Thoracic aorta (tissue), 2 donors: ENCODE results near the gene PCBP3. TPM values are rescaled to one million over a fixed set of nuclear protein-coding genes. Genes with fewer than 3 reads are reported as not detected.
"Not testable (repeated sequence)": the region's sequence is repeated elsewhere in the genome, so short reads cannot be mapped to it uniquely, and the experiment has no call there.

Experiments used
- ATAC-seq: fragments of 150-250 bp; one replicate; pipeline ENCODE4 v1.8.0; 2017; ENCODE audit warnings: low read depth; ENCODE audit not compliant: insufficient number of reproducible peaks, low FRiP score
- DNase-seq: peaks from one replicate; pipeline ENCODE4 v3.0.0-alpha.2; 2020; ENCODE audit warnings: low spot score
- H3K27ac ChIP-seq, 2 donors: fragments of 200-600 bp; sonication (generic); 1 replicate in 1 of 2; 2 replicates in 1 of 2; pipeline ENCODE4 v1.5.1; 2016; ENCODE audit warnings: mild to moderate bottlenecking in 2 of 2, moderate library complexity in 2 of 2
- H3K27me3 ChIP-seq: fragments of 200-600 bp; sonication (generic); replicated peaks from 2 replicates; pipeline ENCODE4 v1.6.0; 2016; ENCODE audit warnings: mild to moderate bottlenecking; ENCODE audit not compliant: insufficient read depth
- H3K36me3 ChIP-seq: fragments of 200-600 bp; sonication (generic); one replicate; pipeline ENCODE4 v1.5.1; 2016
- H3K4me1 ChIP-seq, 2 donors: fragments of 200-600 bp; sonication (generic); 1 replicate in 1 of 2; 2 replicates in 1 of 2; pipeline versions ENCODE4 v1.5.1 to v1.6.0; 2016; ENCODE audit warnings: low read depth in 2 of 2, mild to moderate bottlenecking in 1 of 2; ENCODE audit not compliant: control insufficient read depth in 1 of 2
- H3K4me3 ChIP-seq: fragments of 200-600 bp; sonication (generic); 2 replicates; pipeline ENCODE4 v1.5.1; 2016; ENCODE audit warnings: mild to moderate bottlenecking
- H3K9me3 ChIP-seq: fragments of 200-600 bp; sonication (generic); 2 replicates; pipeline ENCODE4 v1.5.1; 2016
- CTCF ChIP-seq: fragments of 200-600 bp; sonication (generic); IDR thresholded peaks from one replicate; pipeline ENCODE4 v1.5.1; 2019; ENCODE audit warnings: antibody characterized with exemption
- total RNA-seq, 2 donors: library from RNA; depleted of rRNA; stranded (reverse); fragments of >200 nt; gene quantifications; one replicate each; pipeline versions ENCODE4 v1.1.0 to v1.2.3, GENCODE V29; 2016

PCBP3 gene
- total RNA-seq, 2 donors from 2014 or later, result 4.5 to 28.4 TPM

DNA sequence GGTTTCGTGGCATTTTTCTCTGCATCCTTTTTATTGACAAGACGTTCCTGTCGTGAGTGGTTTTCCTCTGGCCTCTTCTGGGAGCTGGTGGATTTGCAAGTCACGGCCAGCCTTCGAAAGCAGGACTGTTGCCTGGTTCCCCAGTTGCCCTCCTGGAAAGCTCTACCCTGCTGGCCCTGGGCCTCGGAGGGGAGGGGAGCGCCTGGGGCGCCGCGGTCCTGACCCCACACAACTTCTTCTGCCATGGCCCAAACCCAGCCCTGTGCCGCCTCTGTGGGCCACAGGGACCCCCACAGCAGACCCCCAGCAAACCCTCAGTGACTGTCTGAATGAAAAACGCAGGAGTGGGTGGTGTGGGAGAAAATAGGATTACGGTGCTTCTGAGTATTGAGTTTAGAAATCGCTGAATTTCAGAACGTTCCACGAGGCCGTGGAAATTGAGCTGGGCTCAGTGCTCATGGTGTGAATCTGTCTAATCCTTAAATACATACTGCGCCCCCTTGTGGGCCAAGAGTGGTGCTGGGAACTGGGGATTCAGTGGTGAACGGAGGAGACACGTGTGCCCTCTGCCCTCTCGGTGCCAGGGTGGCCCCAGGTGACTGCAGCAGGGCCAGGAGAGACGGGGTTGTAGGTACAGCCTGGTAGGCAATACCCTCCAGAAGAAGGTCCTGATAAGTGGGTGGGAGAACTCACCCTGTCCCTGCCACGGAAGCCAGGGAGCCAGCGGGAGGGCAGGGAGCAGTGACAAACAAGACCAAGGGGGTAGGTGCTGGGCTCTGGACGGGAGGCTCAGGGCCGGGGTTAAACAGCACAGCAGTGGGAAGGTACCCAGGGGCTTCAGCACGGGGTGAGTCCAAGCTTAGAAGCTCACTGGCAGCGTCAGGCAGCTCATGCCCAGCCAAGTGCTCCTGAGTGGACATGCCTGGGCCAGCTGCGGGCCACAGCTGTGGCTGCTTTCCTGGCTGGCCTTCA is 236.9 kb downstream of the PCBP3 start:
- H3K36me3 ChIP-seq, result no peaks in the 10 kb centered on the region
- H3K9me3 ChIP-seq, result no peaks in the 10 kb centered on the region
- H3K27ac ChIP-seq, result no peak overlapping the region
- TF ChIP-seq CTCF, result peak; percentile 60
- no peaks in the 10 kb centered on the region for H3K27me3 ChIP-seq
- DNase-seq, result peak; percentile 64
- H3K4me3 ChIP-seq, result no peak overlapping the region
- peaks cover 0 to 5% of the 10 kb centered on the region in 2 donors for H3K4me1 ChIP-seq
- no peak for ATAC-seq

GRCh38 chr21:45882645-45883044 is 239.1 kb downstream of the PCBP3 start:
- ATAC-seq, result no peak
- H3K4me3 ChIP-seq, result no peak overlapping the region
- H3K27me3 ChIP-seq, result no peaks in the 10 kb centered on the region
- no peaks in the 10 kb centered on the region for H3K9me3 ChIP-seq
- H3K36me3 ChIP-seq, result no peaks in the 10 kb centered on the region
- no peak for DNase-seq
- no peak overlapping the region for H3K27ac ChIP-seq
- no peak for TF ChIP-seq CTCF
- peaks cover 0 to 20% of the 10 kb centered on the region in 2 donors for H3K4me1 ChIP-seq

DNA sequence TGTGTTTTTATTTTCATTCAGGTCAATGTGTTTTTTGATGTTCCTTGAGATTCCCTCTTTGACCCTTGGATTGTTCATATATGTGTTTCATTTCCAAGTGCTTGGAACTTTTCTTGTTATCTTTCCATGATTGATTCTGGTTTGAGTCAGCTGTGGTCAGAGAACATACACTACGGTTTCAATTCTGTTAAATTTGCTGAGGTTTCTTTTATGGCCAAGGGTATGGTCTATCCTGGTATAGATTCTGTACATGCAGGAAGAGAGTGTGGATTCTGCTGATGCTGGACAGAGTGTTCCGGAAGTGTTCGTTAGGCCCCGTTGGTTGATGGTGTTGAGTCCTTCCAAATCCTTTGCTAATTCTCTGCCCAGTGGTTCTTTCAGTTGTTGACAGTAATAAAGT is 239.6 kb downstream of the PCBP3 start:
- no peak overlapping the region for H3K27ac ChIP-seq
- H3K4me1 ChIP-seq, result peaks cover 0 to 22% of the 10 kb centered on the region in 2 donors
- no peak for TF ChIP-seq CTCF
- no peaks in the 10 kb centered on the region for H3K36me3 ChIP-seq
- H3K4me3 ChIP-seq, result no peak overlapping the region
- no peaks in the 10 kb centered on the region for H3K9me3 ChIP-seq
- DNase-seq (no peak), ATAC-seq (no peak)
- no peaks in the 10 kb centered on the region for H3K27me3 ChIP-seq

- peaks cover 0 to 18% of the 10 kb centered on the region in 2 donors for H3K4me1 ChIP-seq
- TF ChIP-seq CTCF, result no peak
- no peak overlapping the region for H3K27ac ChIP-seq
- ATAC-seq, result no peak
- H3K27me3 ChIP-seq, result no peaks in the 10 kb centered on the region
- no peak for DNase-seq
- no peak overlapping the region for H3K4me3 ChIP-seq
- no peaks in the 10 kb centered on the region for H3K36me3 ChIP-seq
- no peaks in the 10 kb centered on the region for H3K9me3 ChIP-seq
Measured at GRCh38 chr21:45885597-45885929, 242.0 kb downstream of the PCBP3 start.

- H3K4me1 ChIP-seq, result peaks cover 0 to 17% of the 10 kb centered on the region in 2 donors
- not testable (repeated sequence) for ATAC-seq, H3K36me3 ChIP-seq, H3K4me3 ChIP-seq, H3K9me3 ChIP-seq, DNase-seq, H3K27me3 ChIP-seq
- H3K27ac ChIP-seq, result peak overlapping the region in 1 of 2 donors; percentile 76
Measured at GRCh38 chr21:45885930-45886601, 242.5 kb downstream of the PCBP3 start.
